Neural crest cell (in vitro differentiated cells): ENCODE measurements around the gene WDR12. TPM values are rescaled to one million over a fixed set of nuclear protein-coding genes. Genes with fewer than 3 reads are reported as not detected.

ENCODE experiments used
- DNase-seq: peaks from one replicate; pipeline ENCODE4 v3.0.0; 2021; ENCODE audit warnings: low read depth, mixed read lengths, low spot score
- H3K27ac Mint-ChIP-seq: one replicate; pipeline ENCODE4 v1.8.0; 2021; ENCODE audit warnings: mild to moderate bottlenecking, mixed read lengths; ENCODE audit not compliant: unreplicated experiment
- H3K27me3 Mint-ChIP-seq: 2 replicates; pipeline ENCODE4 v1.8.0; 2021; ENCODE audit warnings: low read depth, mild to moderate bottlenecking, mixed read lengths
- H3K36me3 Mint-ChIP-seq: 2 replicates; pipeline ENCODE4 v1.8.0; 2021; ENCODE audit warnings: low read depth, mild to moderate bottlenecking, mixed read lengths
- H3K4me1 Mint-ChIP-seq: 2 replicates; pipeline ENCODE4 v1.8.0; 2021; ENCODE audit warnings: mixed read lengths
- H3K4me3 Mint-ChIP-seq: one replicate; pipeline ENCODE4 v1.8.0; 2021; ENCODE audit warnings: mild to moderate bottlenecking, mixed read lengths
- H3K9me3 Mint-ChIP-seq: 2 replicates; pipeline ENCODE4 v1.8.0; 2021; ENCODE audit warnings: mixed read lengths
- CTCF ChIP-seq: fragments of 200-600 bp; sonication (generic); conservative IDR thresholded peaks from 2 replicates; pipeline ENCODE4 v1.5.0; 2021; ENCODE audit warnings: antibody characterized with exemption, mild to moderate bottlenecking
- total RNA-seq: library from RNA; stranded (reverse); gene quantifications from 2 replicates; pipeline ENCODE4 v1.2.1, GENCODE V29; 2021

The WDR12 gene
- total RNA-seq, 1 donor from 2014 or later = 71.1 TPM

- no peaks in the 10 kb centered on the region for H3K27me3 Mint-ChIP-seq
- peak; percentile 35 for DNase-seq
- no peaks in the 10 kb centered on the region for H3K36me3 Mint-ChIP-seq
- peaks cover 6% of the 10 kb centered on the region for H3K4me1 Mint-ChIP-seq
- H3K27ac Mint-ChIP-seq = no peak overlapping the region
- no peaks in the 10 kb centered on the region for H3K9me3 Mint-ChIP-seq
- H3K4me3 Mint-ChIP-seq = no peak overlapping the region
- TF ChIP-seq CTCF = peak; percentile 66
Observed at GRCh38 chr2:202831242-202832220, 79.9 kb downstream of the WDR12 start.

DNA sequence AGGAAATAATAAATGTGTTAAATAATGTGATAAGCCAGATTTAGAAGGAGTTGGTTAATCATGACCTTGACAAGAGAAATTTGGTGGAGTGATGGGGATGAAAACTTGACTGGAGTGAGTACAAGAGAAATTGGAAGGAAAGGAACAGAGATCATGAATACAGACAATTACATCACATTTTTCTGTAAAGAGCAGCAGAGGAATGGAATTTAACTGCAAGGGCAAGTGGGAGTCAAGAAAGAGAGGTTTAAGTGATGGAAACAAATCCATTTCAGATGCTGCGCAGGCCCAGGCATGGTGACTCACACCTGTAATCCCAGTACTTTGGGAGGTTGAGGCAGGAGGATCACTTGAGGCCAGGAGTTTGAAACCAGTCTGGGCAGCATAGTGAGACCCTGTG lies 86.6 kb downstream of the WDR12 start:
- Mint-ChIP-seq H3K27ac (no peak overlapping the region), H3K9me3 (no peaks in the 10 kb centered on the region), H3K4me3 (no peak overlapping the region)

More for the DNA sequence above, 86.6 kb downstream of the WDR12 start:
- Mint-ChIP-seq H3K36me3 (no peaks in the 10 kb centered on the region), H3K27me3 (no peaks in the 10 kb centered on the region), H3K4me1 (peaks cover 8% of the 10 kb centered on the region)
- no peak for DNase-seq
- TF ChIP-seq CTCF = no peak

Other genes with a start within 250 kb of the WDR12 start
- 12.9 and 15.1 TPM in 2 replicates for gene ICA1L, start 39.9 kb downstream of the WDR12 start, total RNA-seq
- gene CARF, start 602 bp upstream of the WDR12 start, total RNA-seq = 6.8 and 7.8 TPM in 2 replicates
- gene NBEAL1, start 103.2 kb upstream of the WDR12 start, total RNA-seq = 12.3 and 12.6 TPM in 2 replicates